NCI-H510A treated with DMSO at 0.1 percent for 48 hours (cell line): ENCODE measurements around the gene SLC25A19.
"Not testable (repeated sequence)": the region's sequence is repeated elsewhere in the genome, so short reads cannot be mapped to it uniquely, and the experiment has no call there.

Experiments used
- DNase-seq: peaks from one replicate; lab custom pipeline; 2025; lab: John Stamatoyannopoulos, UW

SLC25A19 gene

DNA sequence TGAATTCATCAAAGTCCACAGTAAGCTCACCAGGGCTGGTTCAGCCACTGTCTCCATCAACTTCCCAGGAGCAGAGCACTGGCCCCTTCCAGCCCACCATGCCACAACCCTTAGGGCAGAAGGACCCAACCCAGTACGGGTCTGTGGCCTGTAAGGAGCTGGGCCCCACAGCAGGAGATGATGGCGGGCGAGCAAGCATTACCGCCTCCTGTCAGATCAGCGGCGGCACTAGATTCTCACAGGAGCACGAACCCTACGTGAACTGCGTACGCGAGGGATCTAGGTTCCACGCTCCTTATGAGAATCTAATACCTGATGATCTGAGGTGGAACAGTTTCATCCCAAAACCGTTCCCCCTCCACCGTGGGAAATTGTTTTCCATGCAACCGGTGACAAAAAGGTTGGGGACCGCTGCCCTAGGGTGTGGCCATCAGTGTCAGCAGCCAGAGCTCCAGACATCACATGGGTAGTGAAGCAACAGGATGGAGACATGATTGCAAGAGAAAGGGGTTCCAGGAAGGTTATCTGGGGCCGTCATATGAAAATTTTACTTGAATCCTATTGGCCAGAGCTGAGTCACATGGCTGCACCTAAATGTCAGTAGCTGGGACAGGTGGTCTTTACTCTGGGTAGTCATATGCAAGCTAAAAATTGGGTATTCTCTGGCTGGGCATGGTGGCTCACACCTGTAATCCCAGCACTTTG lies 12.4 kb upstream of the SLC25A19 start:
- DNase-seq = no peak

DNA sequence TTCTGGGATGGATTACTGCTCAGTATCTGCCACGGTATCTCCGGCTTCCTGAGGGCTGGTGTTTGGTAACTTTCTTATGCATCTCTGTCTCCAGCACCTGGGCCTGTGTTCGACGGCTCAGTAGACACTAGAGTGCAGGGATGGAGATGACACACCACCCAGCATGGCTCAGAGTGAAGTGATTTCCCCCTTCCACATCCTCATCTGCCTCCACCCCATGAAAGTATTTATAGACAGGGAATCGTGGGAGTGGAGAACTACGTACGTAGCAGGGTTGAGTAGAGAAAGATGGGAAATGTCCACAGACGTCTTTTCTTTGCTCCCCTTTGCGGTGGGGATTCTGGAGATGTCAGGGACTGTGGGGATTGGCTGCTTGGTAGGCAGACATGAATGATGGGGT lies 11.8 kb upstream of the SLC25A19 start:
- no peak for DNase-seq

DNA sequence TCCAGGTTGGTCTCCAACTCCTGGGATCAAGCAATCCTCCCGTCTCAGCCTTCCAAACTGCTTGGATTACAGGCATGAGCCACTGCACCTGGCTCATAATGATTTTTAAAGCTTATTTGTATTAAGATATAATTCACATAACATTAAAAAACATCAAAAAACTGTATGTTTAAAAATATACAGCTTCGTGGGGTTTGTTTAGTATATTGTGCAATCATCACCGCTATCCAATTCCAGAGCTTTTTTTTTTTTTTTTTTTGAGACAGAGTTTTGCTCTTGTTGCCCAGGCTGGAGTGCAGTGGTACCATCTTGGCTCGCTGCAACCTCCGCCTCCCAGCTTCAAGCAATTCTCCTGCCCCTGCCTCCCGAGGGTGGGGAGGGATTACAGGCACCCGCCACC lies 11.0 kb upstream of the SLC25A19 start:
- no peak for DNase-seq

DNA sequence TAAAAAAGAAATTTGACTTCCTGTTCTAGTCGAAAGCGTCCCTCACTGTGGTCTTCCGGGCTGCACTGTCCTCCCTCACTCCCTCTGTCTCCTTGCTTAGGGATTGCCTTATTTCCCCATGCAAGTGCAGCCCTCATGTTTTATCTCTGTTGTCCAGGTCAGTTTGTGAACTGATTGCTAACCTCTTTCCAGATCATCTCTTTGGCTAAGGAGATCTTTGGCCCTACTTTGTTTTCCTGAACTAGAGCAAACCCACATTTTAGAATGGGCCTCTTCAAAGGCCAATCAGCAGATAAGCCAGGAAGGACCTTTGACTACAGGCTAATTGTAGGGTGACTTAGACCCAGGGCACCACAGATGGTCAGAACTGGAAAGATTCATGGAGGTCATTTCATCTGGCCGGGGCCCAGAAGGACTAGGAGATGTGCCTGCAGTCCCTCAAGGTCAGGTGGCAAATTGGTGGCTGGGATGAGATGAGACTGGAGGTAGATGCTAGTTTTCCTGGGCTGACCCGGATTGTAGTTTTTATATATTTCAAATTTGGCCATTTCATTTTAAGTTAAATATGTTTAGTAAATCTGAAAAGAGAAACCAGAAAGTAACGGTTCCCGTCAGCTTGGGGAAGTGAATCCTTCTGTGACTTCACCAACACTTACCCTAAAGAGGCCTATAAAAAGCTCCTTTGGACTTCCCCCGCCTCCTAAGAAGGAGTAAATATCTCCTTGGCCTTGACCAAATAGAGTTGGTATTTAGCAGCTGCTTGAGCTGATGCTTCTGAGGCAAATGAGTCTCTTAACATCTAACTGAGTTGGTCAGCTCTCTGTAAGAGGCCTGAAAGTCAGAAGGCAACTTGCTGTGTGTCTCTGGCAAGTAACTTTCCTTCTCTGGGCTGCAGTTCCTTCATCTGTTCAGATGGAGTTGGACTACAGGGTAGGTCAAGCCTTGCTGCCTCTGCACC lies 6.2 kb upstream of the SLC25A19 start:
- DNase-seq = no peak

DNA sequence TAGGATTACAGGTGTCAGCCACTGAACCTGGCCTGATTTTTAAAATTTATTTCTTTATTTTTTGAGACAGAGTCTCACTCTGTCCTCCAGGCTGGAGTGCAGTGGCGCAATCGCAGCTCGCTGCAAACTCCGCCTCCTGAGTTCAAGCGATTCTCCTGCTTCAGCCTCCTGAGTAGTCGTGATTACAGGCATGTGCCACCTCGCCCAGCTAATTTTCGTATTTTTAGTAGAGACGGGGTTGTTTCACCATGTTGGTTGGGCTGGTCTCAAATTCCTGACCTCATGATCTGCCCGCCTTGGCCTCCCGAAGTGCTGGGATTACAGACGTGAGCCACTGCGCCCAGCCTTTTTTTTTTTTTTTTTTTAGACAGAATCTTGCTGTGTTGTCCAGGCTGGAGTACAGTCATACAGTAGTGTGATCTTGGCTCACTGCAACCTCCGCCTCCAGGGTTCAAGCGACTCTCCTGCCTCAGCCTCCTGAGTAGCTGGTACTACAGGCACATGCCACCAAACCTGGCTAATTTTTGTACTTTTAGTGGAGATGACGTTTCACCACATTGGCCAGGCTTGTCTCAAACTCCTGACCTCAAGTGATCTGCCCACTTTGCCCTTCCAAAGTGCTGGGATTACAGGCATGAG lies 3.7 kb upstream of the SLC25A19 start:
- DNase-seq = not testable (repeated sequence)

DNA sequence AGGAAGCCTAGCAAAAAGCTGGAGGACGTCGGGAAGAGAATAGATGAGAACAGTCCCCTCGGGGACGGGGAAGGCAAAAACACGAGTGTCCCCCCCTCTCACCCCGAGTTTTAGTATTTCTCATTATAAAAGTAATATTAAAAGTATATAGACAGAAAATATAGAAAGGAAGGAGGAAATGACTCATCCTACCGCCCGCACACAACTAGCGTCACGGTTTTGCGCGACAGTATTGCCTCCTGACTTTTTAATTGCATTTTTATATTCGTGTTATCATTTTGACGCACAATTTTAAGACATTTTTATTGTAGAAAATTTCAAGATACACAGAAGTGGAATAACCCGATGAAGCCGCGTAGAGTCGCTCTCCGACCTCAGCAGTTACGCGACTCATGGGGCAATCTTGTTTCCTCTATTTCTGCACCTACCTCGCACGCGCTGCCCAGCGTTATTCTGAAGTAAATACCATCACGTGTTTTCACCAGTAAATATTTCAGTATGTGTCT lies 652 bp upstream of the SLC25A19 start:
- peak; percentile 65 for DNase-seq

DNA sequence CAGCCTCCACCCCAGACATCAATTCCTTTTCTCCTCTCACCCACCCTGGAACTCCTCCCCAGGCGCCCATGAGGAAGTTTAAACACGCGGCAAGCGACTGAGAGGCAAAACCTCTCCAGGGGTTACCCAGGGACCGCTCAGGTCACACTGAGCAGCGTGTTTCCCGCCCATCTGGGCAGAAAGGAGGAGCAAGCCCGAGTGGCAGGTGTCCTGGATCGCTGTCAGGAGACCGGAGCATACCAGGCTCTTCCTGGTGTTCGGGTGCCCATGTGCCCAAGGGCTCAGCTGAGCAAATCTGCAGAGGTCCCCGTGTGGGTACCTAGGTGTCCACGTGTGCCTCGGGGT lies 491 bp downstream of the SLC25A19 start:
- peak; percentile 72 for DNase-seq

DNA sequence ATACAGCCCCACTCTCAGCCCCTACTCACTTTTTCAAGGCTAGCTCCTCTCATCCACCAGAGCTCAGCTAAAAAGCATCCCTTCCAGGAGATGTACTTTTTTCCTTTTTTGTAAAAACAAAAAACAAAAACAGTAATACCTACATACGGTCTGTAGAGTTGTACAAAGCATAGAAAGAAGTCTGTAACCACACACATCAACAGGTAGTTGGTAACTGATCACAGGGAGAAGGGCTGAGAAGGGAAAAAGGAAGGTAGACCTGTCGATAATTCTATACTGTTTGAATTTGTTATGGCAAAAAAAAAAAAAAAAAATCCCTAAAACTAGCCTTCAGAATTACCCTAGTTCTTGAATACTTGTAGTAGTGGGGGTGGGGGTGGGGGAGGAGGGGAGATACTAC lies 874 bp downstream of the SLC25A19 start:
- no peak for DNase-seq

DNA sequence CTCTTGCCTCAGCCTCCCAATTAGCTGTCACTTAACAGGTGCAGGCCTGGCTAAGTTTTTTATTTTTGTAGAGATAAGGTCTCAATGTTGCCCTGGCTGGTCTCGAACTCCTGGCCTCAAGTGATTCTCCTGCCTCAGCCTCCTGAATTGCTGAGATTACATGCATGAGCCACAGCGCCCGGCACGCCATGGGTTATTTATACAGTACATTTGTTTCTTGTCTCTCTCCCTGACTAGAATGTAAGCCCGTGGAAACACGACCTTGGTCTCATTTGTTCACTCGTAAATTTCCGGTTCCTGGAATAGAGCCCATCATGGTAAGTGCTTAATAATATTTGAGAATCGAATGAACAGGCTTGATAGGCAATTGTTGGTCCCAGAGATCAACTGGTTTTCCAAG lies 2.0 kb downstream of the SLC25A19 start:
- DNase-seq = no peak

DNA sequence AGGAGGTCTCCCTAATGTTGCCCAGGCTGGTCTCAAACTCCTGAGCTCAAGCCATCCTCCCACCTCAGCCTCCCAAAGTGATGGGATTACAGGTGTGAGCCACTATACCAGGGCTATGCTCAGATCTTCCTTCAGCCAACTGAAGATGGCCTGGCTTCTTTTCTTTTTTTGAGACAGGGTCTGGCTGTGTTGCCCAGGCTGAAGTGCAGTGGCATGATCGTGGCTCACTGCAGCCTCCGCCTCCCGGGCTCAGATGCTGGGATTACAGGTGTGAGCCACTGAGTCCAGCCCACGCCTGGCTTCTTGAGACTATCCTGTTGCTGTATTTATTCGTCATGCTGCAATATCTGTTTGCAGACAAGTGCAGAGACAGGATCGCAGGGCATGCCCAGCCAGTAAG lies 4.1 kb downstream of the SLC25A19 start:
- no peak for DNase-seq

DNA sequence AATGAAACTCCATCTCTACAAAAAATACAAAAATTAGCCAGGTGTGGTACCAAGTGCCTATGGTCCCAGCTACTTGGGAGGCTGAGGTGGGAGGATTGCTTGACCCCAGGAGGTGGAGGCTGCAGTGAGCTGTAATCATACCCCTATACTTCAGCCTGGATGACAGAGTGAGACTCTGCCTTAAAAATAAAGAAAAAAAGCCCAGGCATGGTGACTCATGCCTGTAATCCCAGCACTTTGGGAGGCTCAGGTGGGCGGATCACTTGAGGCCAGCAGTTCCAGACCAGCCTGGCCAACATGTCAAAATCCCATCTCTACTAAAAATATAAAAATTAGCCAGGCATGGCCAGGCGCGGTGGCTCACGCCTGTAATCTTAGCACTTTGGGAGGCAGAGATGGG lies 9.0 kb downstream of the SLC25A19 start:
- not testable (repeated sequence) for DNase-seq

DNA sequence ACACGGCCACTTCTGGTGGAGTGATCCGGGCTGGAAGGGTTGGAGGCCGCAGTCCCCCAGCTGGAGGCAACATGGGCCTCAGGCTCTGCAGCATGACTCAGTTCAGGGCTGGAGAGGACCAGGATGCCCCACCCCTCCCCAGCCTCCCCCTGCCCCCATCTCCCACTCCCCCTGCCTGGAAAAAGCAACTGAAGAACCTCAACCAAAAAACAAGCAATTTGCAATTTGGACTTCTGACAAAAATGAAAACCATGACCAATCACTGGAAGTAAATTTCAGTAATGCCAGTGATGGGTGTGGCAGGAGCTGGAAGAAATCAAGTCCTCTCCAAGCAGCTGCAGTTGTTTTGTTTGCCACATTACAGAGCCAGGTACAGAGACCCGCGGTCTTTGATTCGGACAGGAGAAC lies 11.6 kb downstream of the SLC25A19 start:
- DNase-seq = no peak

DNA sequence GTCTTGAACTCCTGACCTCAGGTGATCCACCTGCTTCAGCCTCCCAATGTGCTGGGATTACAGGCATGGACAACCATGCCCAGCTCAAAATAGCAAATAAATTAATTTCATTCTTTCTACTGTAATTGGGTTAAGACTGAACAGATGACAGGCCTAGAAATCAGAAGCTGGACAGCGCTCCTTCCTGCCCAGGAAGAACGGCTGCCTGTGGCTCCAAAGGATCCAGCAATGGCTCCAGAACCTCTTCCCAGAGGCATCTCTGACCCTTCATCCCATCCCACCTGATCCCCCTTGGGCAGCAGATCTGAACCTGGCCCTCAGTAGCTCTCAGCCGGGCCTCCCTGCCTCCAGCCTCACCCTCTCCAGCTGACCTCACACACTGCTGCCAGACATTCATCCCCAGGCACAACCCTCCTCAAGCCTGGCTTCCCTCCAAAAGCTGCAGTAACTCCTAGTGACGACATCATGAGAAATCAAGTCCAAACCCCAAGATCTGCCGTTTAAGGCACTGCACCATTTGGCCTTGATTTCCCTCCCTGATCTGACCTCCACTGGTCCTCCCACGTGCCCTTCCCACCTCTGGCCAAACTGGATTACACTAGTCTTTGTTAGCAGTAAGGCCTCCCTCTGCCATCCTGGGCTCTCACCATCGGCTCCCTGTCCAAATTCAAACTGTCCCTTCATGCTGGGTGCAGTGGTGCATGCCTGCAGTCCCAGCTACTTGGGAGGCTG lies 15.1 kb downstream of the SLC25A19 start:
- DNase-seq = no peak

DNA sequence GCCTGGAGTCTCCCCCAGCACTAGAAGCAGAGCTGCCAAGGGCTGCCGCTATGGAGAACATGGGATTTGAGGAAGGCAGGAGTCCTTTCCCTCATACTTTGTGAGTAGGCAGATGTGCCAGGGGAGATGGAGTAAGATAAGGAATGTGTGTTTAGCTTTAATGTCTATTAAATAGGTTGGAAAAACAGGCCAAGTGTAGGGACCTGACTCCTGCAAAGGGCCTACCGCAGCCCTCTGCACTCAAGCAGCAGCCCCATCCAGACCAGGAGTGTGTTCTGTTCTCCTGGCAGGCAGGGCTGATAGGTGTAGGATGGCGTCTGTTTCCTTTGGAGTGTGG lies 16.4 kb downstream of the SLC25A19 start:
- DNase-seq = no peak

DNA sequence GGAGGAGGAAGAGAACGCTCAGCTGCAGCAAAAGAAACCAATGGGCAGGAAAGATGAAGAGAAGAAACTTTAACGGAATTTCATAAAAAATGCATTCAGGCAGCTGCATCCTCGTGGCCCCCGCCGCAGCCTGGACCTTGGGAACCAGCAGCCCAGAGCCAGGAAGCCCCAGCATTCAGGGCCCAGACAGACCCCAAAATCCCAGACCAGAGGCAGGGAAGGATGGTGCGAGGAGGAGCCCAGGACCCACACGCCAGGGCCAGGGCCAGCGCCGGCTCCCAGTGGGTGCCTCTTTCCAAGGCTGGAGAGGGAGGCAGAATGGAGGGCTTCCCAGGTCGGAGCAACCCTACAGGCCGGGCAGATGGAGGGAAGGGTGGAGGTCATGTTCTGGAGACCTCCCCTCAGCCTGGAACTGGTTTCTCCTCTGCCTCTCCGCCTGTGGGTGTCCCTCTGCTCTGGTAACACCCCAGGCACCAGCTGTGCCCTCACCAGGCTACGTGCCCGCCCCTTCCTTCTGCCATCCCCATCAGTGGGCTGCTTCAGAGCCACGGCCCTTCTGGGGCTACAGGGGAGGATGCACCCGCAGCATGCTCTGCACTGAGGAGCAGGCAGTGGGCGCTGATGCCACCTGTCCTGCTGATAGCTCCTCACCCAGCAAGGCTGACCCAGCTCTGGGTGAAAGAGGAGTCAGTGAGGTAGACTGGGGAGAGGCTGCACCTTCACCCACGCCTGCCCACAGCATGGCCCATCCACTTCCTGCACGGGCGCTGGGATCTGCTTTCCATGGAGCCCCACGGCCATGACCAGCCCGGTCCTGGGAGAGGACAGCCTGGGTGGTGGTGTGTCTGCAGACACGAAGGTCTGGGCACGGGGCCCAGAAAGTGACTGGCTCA lies 17.0 kb downstream of the SLC25A19 start:
- no peak for DNase-seq

DNA sequence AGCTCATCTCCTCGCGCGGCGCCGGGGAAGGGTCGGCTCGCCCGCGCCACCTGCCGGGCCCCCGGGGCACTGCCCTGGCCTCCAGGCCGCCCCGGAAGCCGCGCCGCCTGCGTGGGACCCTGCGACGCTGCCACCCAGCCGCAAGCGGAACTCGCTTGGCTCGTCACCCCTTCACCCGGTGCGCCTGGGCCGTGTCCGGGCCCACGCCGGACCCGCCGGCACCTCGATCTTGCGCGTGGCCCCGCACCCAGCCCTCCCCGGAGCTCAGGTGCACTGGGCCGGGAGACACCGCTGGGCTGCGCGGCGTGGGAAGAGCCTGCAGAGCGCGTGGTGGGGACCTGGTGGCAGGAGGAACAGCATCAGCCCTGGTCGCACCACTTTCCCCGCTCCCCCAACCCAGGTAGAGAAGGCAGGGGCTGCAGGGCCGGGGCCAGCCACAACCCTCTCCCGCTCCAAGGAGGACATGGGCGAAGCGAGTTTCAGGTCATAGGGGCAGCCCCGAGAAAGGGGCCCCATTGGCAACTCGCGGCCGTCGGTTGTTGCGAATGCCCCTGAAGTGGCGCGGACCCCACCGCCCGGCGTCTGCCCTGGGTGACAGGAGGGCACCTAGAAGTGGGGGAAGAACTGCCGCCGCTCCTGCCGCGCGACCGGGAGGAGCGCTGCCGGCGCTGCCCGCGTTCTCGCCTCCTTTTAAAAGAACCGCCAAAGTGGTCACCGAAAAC lies 17.8 kb downstream of the SLC25A19 start:
- DNase-seq = peak; percentile 60

DNA sequence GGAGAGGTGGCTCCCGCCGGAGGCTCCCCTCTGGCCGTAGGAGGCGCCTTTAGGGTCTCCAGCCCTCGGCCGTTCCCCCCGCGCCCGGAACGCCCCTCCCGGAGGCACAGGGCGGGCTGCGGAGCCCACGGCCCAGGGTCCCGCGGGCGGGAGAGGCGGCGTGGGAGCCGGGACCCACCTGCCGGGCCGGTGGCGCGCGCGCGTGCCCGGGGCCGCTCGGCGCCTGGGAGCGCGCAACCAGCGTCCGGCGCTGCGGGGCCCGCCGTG lies 18.3 kb downstream of the SLC25A19 start, which contains the start of gene MIF4GD:
Gene MIF4GD (minus strand): TSS at position 266 of the 267 bp plus-strand sequence. CDS start 1,036 bp downstream, outside the sequence.
- no peak for DNase-seq

DNA sequence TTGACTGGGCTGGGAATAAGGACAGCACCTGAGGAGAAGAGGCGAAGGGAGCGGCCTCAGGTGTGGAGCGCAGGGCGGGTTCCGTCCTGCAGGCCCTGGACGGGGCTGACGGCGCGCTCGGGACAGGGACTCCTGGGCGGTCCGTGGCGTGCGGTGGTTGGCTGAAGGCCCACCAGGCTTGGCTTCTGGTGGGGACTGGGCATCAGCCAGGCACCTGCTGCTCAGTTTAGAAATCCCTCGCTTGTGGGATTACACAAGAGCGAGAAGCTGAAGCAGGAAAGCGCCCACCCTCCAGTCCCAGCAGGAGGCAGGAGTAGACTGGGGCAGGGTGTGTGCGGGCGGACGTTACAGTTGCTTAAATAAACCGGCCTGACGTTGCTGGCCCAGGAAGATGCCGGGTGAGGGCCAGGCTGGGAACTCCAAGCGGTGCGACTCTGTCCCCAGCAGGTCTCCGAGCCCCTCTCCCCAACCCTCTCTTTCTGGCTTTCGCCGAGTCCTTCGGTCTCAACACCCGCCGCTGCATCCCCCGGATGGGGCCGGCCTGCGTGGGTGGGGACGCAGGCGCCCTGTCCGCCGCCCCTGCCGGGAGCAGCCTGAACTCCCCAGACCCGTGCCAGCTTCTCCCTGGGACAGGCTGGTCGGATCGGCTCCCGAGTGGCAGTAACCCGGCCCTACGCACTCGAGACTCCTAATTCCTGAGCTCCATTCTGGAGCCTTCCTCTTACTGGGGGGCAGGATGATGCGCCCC lies 18.8 kb downstream of the SLC25A19 start:
- DNase-seq = peak; percentile 68

DNA sequence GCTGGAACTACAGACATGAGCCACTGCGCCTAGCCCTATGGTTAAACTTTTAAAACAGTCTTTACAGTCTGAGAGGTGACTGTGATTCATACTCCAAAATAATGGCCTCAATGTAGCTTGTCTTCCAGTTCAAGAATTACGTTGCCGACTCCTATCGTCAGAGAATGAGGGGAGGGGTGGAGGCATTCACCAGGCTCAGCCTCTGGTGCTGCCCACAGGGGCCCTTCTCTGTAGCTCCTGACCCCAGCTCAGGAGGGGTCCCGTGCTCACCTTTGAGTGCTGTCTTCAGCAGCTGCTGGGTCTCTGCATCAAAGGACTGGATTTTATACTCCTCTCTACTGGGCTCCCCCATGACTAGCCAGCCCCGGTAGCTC lies 19.4 kb downstream of the SLC25A19 start:
- DNase-seq = peak; percentile 57
